Measurements from ENCODE around the gene PHYKPL.

Gene PHYKPL

GRCh38 chr5:178193251-178193809, 39.3 kb downstream of the PHYKPL start:
- no peak for DNase-seq (ENCODE audit: low read depth, low spot score)
- TF ChIP-seq POLR2AphosphoS5 (IDR thresholded peaks at IDR 0.05; ENCODE audit: borderline replicate concordance, low read depth, low read length), result no peak
- H3K4me3 ChIP-seq, result no peak overlapping the region

GRCh38 chr5:178192787-178193186, 39.8 kb downstream of the PHYKPL start:
- no peaks in the 10 kb centered on the region for H3K36me3 ChIP-seq (ENCODE audit: insufficient read depth, low read length)
- no peak overlapping the region for H3K9ac ChIP-seq (ENCODE audit: insufficient read length)
- no peak overlapping the region for H3K27ac ChIP-seq
- DNase-seq (ENCODE audit: low read depth, low spot score), result no peak
- H3K4me3 ChIP-seq, result no peak overlapping the region
- no peaks in the 10 kb centered on the region for H3K9me3 ChIP-seq (ENCODE audit: low read depth, low read length)
- TF ChIP-seq POLR2AphosphoS5 (IDR thresholded peaks at IDR 0.05; ENCODE audit: borderline replicate concordance, low read depth, low read length) (no peak), FOXP2 (optimal IDR thresholded peaks at IDR 0.05; ENCODE audit: control extremely low read depth, extremely low read length, insufficient read depth) (no peak), EZH2 (IDR thresholded peaks at IDR 0.05) (no peak)

More at GRCh38 chr5:178193251-178193809, 39.3 kb downstream of the PHYKPL start:
- H3K27ac ChIP-seq, result no peak overlapping the region
- H3K9me3 ChIP-seq (ENCODE audit: low read depth, low read length), result no peaks in the 10 kb centered on the region
- no peaks in the 10 kb centered on the region for H3K36me3 ChIP-seq (ENCODE audit: insufficient read depth, low read length)
- no peak overlapping the region for H3K9ac ChIP-seq (ENCODE audit: insufficient read length)

- no peaks in the 10 kb centered on the region for H3K9me3 ChIP-seq (ENCODE audit: low read depth, low read length)
- no peaks in the 10 kb centered on the region for H3K36me3 ChIP-seq (ENCODE audit: insufficient read depth, low read length)
- H3K4me3 ChIP-seq, result no peak overlapping the region
- DNase-seq (ENCODE audit: low read depth, low spot score), result no peak
- TF ChIP-seq FOXP2 (optimal IDR thresholded peaks at IDR 0.05; ENCODE audit: control extremely low read depth, extremely low read length, insufficient read depth), result no peak
- no peak for TF ChIP-seq POLR2AphosphoS5 (IDR thresholded peaks at IDR 0.05; ENCODE audit: borderline replicate concordance, low read depth, low read length)
- no peak for TF ChIP-seq EZH2 (IDR thresholded peaks at IDR 0.05)
- H3K27ac ChIP-seq, result no peak overlapping the region
- no peak overlapping the region for H3K9ac ChIP-seq (ENCODE audit: insufficient read length)
Measured at GRCh38 chr5:178192244-178192643, 40.4 kb downstream of the PHYKPL start.

- Histone ChIP-seq H3K9ac (ENCODE audit: insufficient read length) (no peak overlapping the region), H3K36me3 (ENCODE audit: insufficient read depth, low read length) (no peaks in the 10 kb centered on the region), H3K9me3 (ENCODE audit: low read depth, low read length) (no peaks in the 10 kb centered on the region), H3K27ac (no peak overlapping the region), H3K4me3 (no peak overlapping the region)
- no peak for TF ChIP-seq FOXP2 (optimal IDR thresholded peaks at IDR 0.05; ENCODE audit: control extremely low read depth, extremely low read length, insufficient read depth)
- no peak for TF ChIP-seq EZH2 (IDR thresholded peaks at IDR 0.05)
- no peak for DNase-seq (ENCODE audit: low read depth, low spot score)
Measured at GRCh38 chr5:178191661-178192060, 40.9 kb downstream of the PHYKPL start.

GRCh38 chr5:178189433-178189832, 43.2 kb downstream of the PHYKPL start:
- H3K9me3 ChIP-seq (ENCODE audit: low read depth, low read length), result no peaks in the 10 kb centered on the region
- H3K27ac ChIP-seq, result no peak overlapping the region
- H3K36me3 ChIP-seq (ENCODE audit: insufficient read depth, low read length), result no peaks in the 10 kb centered on the region
- no peak overlapping the region for H3K4me3 ChIP-seq
- H3K9ac ChIP-seq (ENCODE audit: insufficient read length), result no peak overlapping the region
- DNase-seq (ENCODE audit: low read depth, low spot score), result no peak
- no peak for TF ChIP-seq FOXP2 (optimal IDR thresholded peaks at IDR 0.05; ENCODE audit: control extremely low read depth, extremely low read length, insufficient read depth)
- no peak for TF ChIP-seq EZH2 (IDR thresholded peaks at IDR 0.05)
- no peak for TF ChIP-seq POLR2AphosphoS5 (IDR thresholded peaks at IDR 0.05; ENCODE audit: borderline replicate concordance, low read depth, low read length)

- Histone ChIP-seq H3K9me3 (ENCODE audit: low read depth, low read length) (no peaks in the 10 kb centered on the region), H3K36me3 (ENCODE audit: insufficient read depth, low read length) (no peaks in the 10 kb centered on the region), H3K27ac (peak within 1 kb of the TSS; percentile 74), H3K9ac (ENCODE audit: insufficient read length) (no peak within 1 kb of the TSS), H3K4me3 (no peak within 1 kb of the TSS)
- TF ChIP-seq FOXP2 (optimal IDR thresholded peaks at IDR 0.05; ENCODE audit: control extremely low read depth, extremely low read length, insufficient read depth) (no peak), EZH2 (IDR thresholded peaks at IDR 0.05) (no peak), POLR2AphosphoS5 (IDR thresholded peaks at IDR 0.05; ENCODE audit: borderline replicate concordance, low read depth, low read length) (no peak)
- no peak for DNase-seq (ENCODE audit: low read depth, low spot score)
Measured at GRCh38 chr5:178187014-178187413, 45.6 kb downstream of the PHYKPL start, which contains the start of gene GMCL2. GMCL2 (minus strand) TSS chr5:178187371; CDS start chr5:178187299, 72 bp downstream.

GRCh38 chr5:178186427-178186826, 46.2 kb downstream of the PHYKPL start:
- no peaks in the 10 kb centered on the region for H3K9me3 ChIP-seq (ENCODE audit: low read depth, low read length)
- no peak for DNase-seq (ENCODE audit: low read depth, low spot score)
- peak overlapping the region; percentile 74 for H3K27ac ChIP-seq
- no peak overlapping the region for H3K9ac ChIP-seq (ENCODE audit: insufficient read length)
- no peak overlapping the region for H3K4me3 ChIP-seq
- TF ChIP-seq EZH2 (IDR thresholded peaks at IDR 0.05), result no peak
- no peak for TF ChIP-seq POLR2AphosphoS5 (IDR thresholded peaks at IDR 0.05; ENCODE audit: borderline replicate concordance, low read depth, low read length)
- TF ChIP-seq FOXP2 (optimal IDR thresholded peaks at IDR 0.05; ENCODE audit: control extremely low read depth, extremely low read length, insufficient read depth), result no peak
- no peaks in the 10 kb centered on the region for H3K36me3 ChIP-seq (ENCODE audit: insufficient read depth, low read length)

GRCh38 chr5:178182158-178182876, 50.3 kb downstream of the PHYKPL start:
- Histone ChIP-seq H3K27ac (no peak overlapping the region), H3K4me3 (no peak overlapping the region), H3K9me3 (ENCODE audit: low read depth, low read length) (no peaks in the 10 kb centered on the region), H3K36me3 (ENCODE audit: insufficient read depth, low read length) (no peaks in the 10 kb centered on the region), H3K9ac (ENCODE audit: insufficient read length) (no peak overlapping the region)
- no peak for TF ChIP-seq POLR2AphosphoS5 (IDR thresholded peaks at IDR 0.05; ENCODE audit: borderline replicate concordance, low read depth, low read length)
- TF ChIP-seq FOXP2 (optimal IDR thresholded peaks at IDR 0.05; ENCODE audit: control extremely low read depth, extremely low read length, insufficient read depth), result no peak
- TF ChIP-seq EZH2 (IDR thresholded peaks at IDR 0.05), result no peak
- DNase-seq (ENCODE audit: low read depth, low spot score), result no peak

Data from SK-N-MC (cell line).